Activated CD8-positive, alpha-beta memory T cell treated with anti-CD3 and anti-CD28 coated beads, Interleukin-2, amount 50 U/mL, for 24 hours (primary cell): ENCODE measurements around the gene ANTXR1.
"Not testable (repeated sequence)": the region's sequence is repeated elsewhere in the genome, so short reads cannot be mapped to it uniquely, and the experiment has no call there.

Experiments
- DNase-seq: peaks from one replicate; pipeline ENCODE4 v3.0.0-alpha.2; 2020; ENCODE audit errors: extremely low read depth

The ANTXR1 gene

GRCh38 chr2:69165091-69165880 is 152.3 kb downstream of the ANTXR1 start:
- DNase-seq, result no peak

GRCh38 chr2:69166465-69166811 is 153.5 kb downstream of the ANTXR1 start:
- DNase-seq, result no peak

GRCh38 chr2:69166812-69167468 is 154.0 kb downstream of the ANTXR1 start:
- DNase-seq, result no peak

- no peak for DNase-seq
These were observed 154.5 kb downstream of the ANTXR1 start for GRCh38 chr2:69167469-69167822.

DNA sequence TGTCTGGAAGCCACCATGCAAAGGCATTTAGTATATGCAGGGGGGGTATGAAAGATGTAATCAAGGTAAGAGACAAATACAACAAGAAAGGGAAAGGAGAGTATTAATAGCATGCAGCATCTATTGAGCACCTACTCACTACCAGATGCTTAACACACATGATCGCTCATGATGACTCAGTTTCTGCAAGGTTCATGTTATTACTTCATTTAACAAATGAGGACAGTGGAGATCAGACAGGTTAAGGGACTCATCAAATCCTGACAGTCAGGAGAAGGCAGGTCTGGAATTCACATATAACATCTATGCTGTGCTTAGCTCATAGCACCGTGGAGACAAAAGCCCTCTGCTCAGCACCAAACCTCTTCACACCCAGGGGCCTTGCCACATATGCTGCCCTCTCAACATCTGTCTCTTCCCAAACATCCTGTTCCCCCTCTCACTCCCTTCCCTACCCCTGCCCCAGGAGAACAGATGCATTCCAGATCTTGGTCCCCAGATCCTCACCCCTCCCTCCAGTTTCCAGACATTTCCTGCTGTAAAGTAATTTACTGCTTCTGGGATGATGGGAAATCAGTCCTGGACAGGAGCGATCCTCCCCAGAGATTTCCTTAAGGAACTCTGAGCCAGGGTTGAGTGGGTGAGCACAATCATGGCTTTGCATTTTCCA is 155.3 kb downstream of the ANTXR1 start:
- DNase-seq, result no peak

DNA sequence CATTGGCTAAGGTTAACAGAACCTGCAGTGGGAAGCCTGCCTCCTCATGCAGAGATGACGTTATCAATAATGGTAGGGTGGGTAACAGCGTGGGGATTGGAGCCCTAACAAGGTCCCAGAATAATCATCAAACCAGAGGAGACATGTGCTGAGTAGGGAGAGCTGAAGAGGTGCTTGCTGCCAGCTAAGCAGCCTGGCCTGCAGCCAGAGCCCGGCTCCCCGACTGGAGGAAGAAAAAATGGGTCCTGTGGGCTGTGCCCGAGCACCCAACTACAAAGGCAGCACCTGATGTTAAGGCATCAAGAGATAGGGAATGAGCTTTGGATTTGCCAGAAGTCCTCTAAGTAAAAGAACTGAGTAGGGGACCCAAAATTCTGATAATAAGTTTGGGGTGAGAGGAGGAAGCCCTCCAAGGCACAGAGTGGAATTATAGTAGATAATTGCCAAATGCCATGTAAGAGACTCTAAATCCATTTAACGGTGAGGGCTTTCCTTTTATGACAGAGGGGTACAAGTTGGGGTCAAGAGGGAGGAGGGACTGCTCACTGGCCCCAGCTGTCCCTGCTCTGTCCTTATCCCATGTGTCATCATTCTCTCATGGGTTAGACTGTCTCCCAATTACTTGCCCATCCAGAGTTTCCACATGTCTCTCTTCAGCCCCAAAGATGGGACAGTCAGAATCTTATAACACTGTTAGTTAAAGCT is 156.1 kb downstream of the ANTXR1 start:
- no peak for DNase-seq

- DNase-seq, result no peak
These were observed 156.8 kb downstream of the ANTXR1 start for GRCh38 chr2:69169655-69170389.

- no peak for DNase-seq
These were observed 157.7 kb downstream of the ANTXR1 start for GRCh38 chr2:69170661-69171060.

GRCh38 chr2:69171116-69171896 is 158.3 kb downstream of the ANTXR1 start:
- no peak for DNase-seq

DNA sequence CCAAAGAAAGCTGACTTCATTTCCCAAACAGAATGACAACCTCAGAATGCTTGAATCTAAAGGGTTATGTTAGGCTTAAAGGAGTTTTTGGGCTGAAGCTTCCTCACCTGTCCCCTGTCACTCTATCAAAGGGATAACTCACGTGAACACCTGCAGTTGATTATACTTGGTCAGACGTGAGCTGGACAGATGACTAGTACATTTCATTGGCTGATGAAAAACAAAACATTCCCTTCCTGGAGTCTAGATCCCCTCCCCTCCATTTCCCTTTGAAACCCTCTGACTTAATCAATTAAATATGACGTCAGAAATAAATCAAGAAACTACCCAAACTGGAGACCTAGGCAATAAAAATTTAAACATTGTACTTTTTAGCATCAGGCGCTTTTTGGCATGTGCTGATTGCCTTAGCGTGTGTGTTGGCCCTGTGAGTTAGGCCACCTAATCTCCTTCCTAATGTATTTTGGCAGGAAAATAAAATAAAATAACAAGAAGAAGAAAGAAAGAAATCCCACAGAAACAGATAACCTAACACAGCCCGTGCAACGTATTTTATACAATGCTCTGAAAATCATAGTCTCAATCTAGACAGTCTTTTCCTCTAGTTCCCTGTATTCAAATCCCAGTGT is 159.0 kb downstream of the ANTXR1 start:
- DNase-seq, result no peak

- DNase-seq, result no peak
These were observed 160.7 kb downstream of the ANTXR1 start for GRCh38 chr2:69173706-69174105.

DNA sequence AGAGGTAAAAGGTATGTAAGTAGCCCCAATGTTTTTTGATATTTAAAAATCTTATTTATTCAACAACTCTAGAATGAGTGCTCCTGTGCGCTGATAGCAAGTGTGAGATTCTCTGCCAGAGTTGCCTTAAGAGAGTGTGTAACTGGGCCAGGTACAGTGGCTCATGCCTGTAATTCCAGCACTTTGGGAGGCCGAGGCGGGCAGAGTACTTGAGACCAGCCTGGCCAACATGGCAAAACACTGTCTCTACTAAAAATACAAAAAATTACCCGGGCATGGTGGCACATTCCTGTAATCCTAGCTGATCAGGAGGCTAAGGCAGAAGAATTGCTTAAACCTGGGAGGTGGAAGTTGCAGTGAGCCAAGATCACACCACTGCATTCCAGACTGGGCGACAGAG is 161.2 kb downstream of the ANTXR1 start:
- not testable (repeated sequence) for DNase-seq

- DNase-seq, result no peak
These were observed 163.1 kb downstream of the ANTXR1 start for GRCh38 chr2:69175790-69176715.

DNA sequence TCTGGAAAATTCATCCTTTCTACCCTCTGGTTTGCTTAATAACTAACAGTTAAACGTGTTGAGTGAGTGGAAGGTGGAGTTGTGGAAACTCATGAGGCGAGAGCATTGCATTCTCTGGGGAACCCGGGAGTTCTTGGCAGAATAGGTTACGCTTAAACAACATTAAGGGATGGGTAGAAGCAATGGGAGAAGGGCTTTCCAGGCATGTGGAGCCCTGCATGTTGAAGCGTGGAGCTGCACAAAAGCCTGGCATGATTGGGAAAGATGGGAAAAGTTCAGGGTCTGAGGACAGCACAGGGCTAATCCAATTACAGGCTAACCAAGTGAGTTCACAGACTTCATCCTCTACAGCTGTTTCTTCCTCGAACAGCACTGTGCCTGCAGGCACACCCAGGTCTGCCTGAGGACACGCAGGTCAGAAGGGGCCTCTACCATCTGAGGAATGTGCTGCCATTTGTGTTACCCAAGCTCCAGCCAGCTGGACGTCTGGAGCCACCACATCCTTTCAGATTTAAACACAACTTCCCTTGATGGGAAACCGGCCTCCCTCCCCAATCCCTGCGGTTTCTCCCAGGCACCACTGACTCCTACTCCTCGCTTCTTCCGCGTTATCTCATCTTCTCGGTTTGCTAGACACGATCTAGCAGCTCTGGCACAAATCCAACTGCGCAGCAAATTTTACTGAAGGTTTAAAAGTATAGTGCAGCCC is 164.2 kb downstream of the ANTXR1 start:
- DNase-seq, result no peak

- DNase-seq, result no peak
These were observed 165.0 kb downstream of the ANTXR1 start for GRCh38 chr2:69177785-69178636.

- no peak for DNase-seq
These were observed 165.8 kb downstream of the ANTXR1 start for GRCh38 chr2:69178756-69179155.

DNA sequence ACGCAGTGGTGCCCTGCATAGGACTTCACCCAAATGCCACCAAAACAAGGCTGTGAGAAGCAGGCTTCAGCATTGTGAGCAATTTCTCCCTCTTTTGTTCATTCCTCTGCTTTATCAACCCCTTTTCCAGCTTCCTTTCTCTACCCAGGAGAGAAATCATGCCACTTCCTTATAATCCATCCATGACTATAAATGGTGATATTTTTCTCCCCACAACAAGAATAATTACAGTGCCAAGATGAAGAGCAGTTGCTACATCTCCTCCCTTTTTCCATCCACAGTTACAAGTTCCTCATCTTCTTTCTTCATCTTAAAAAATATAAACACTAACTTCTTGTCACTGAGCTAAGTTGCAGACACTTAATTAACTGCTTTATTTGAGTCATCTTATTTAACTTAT is 167.2 kb downstream of the ANTXR1 start:
- no peak for DNase-seq

DNA sequence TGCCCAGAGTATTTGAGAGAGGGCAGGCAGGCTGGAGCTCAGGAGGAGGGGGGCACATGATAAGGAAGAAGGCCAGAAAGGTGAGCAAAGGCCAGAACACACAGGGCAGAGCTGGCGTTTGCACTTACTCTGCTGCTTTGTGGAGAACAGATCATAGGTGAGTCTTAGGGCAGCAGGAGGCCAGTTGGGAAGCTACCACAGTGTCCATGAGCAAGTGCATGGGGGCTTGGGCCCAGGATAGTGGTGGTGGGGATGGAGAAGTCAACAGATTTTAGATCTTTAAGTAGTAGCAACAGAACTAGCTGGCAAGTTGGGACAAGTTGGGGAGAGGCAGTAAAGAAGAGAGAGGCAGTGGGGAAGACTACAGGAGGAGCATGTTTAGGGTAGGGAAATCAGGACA is 168.0 kb downstream of the ANTXR1 start:
- no peak for DNase-seq
